Panc1 (cell line): Measurements from ENCODE around the gene SERTAD2. TPM values are rescaled to one million over a fixed set of nuclear protein-coding genes. Genes with fewer than 3 reads are reported as not detected.

Experiments used
- ATAC-seq: fragments of 200-7000 bp; cut with Tn5 transposase; 2 replicates; pipeline ENCODE4 v1.9.1; 2020; ENCODE audit warnings: mild to moderate bottlenecking, moderate library complexity
- BruUV-seq: library from RNA; stranded (reverse); fragments of 400-500 nt; replicated peaks from 2 replicates; lab custom pipeline; 2021; lab: Mats Ljungman, UMichigan
- CTCF ChIA-PET: fragments of 300-600 bp; sonication (Branson Sonifier 250); formaldehyde crosslinking; loops from one replicate; lab custom pipeline; 2022; ENCODE audit warnings: antibody characterized with exemption; lab: Charles Lee
- POLR2A ChIA-PET: fragments of 300-600 bp; sonication (Branson Sonifier 250); formaldehyde crosslinking; loops from one replicate; lab custom pipeline; 2022; ENCODE audit warnings: antibody characterized with exemption; lab: Charles Lee
- DNase-seq: peaks from one replicate; pipeline ENCODE4 v3.0.0-alpha.2; 2010; ENCODE audit warnings: low read depth, low spot score
- H3K27ac ChIP-seq: 2 replicates; pipeline ENCODE4 v1.5.1; 2011; ENCODE audit warnings: mild to moderate bottlenecking, low read length, inconsistent platforms
- H3K27me3 ChIP-seq: fragments of 200-500 bp; sonication (Bioruptor generic); 2 replicates; pipeline ENCODE4 v1.6.0; 2014; ENCODE audit warnings: low read length, inconsistent platforms; ENCODE audit not compliant: control insufficient read depth, insufficient read depth
- H3K36me3 ChIP-seq: fragments of 200-500 bp; sonication (Bioruptor generic); 2 replicates; pipeline ENCODE4 v1.5.1; 2014; ENCODE audit warnings: inconsistent platforms, mild to moderate bottlenecking, low read length, moderate library complexity; ENCODE audit not compliant: control insufficient read depth, insufficient read depth
- H3K4me1 ChIP-seq: 2 replicates; pipeline ENCODE4 v1.5.1; 2011; ENCODE audit warnings: inconsistent platforms, mild to moderate bottlenecking, low read length, moderate library complexity; ENCODE audit not compliant: control insufficient read depth, insufficient read depth
- H3K4me3 ChIP-seq, 2 experiments: 2 replicates each; pipeline ENCODE4 v1.5.1; 2011 to 2012; ENCODE audit warnings: low read depth in 2 of 2, low read length in 2 of 2, mild to moderate bottlenecking in 2 of 2, inconsistent platforms in 1 of 2, moderate library complexity in 1 of 2
- H3K9me3 ChIP-seq: fragments of 200-500 bp; sonication (Bioruptor generic); 2 replicates; pipeline ENCODE4 v1.5.1; 2014; ENCODE audit warnings: low read depth, mild to moderate bottlenecking, inconsistent platforms, low read length, moderate library complexity; ENCODE audit not compliant: control insufficient read depth, insufficient read depth
- POLR2AphosphoS5 ChIP-seq: IDR thresholded peaks from 2 replicates; pipeline ENCODE4 v1.6.1; 2012; ENCODE audit warnings: mild to moderate bottlenecking, low read depth, low read length, moderate library complexity
- SIN3A ChIP-seq: IDR thresholded peaks from 2 replicates; pipeline ENCODE4 v1.6.1; 2012; ENCODE audit warnings: low read depth, mild to moderate bottlenecking, low read length, moderate library complexity, borderline replicate concordance; ENCODE audit not compliant: insufficient read depth
- TCF7L2 ChIP-seq: IDR thresholded peaks from 2 replicates; pipeline ENCODE4 v1.6.1; 2011; ENCODE audit warnings: mild to moderate bottlenecking, low read depth, low read length, inconsistent platforms
- in situ Hi-C: cut with HindIII; loops from 2 replicates; pipeline ENCODE4 v1.10.0; 2016; ENCODE audit warnings: low sequenced_read_pairs, low pct_unique_long_range_greater_than_20kb
- intact Hi-C: fragments of 100-400 bp; cut with micrococcal nuclease; formaldehyde crosslinking; loops from one replicate; pipeline ENCODE4 v1.10.0; 2022; ENCODE audit not compliant: unreplicated experiment
- total RNA-seq: library from RNA; stranded (reverse); gene quantifications from one replicate; pipeline ENCODE4 v1.2.1, GENCODE V29; 2021; ENCODE audit not compliant: unreplicated experiment
- TF ChIP-seq, protein P1 (sequence below), 2 experiments: IDR thresholded peaks; 2 replicates each; pipeline ENCODE4 v1.6.1; 2011 to 2012; ENCODE audit warnings: low read depth in 2 of 2, control low read depth in 1 of 2, low read length in 1 of 2, mild to moderate bottlenecking in 1 of 2, moderate library complexity in 1 of 2; ENCODE audit not compliant: insufficient read depth in 1 of 2
- TF ChIP-seq, protein P2 (sequence below): fragments of 450-650 bp; IDR thresholded peaks from 2 replicates; pipeline ENCODE4 v1.5.1; 2017; ENCODE audit warnings: mild to moderate bottlenecking

SERTAD2 gene
- total RNA-seq, 1 experiment from 2014 or later = 24.3 TPM

DNA sequence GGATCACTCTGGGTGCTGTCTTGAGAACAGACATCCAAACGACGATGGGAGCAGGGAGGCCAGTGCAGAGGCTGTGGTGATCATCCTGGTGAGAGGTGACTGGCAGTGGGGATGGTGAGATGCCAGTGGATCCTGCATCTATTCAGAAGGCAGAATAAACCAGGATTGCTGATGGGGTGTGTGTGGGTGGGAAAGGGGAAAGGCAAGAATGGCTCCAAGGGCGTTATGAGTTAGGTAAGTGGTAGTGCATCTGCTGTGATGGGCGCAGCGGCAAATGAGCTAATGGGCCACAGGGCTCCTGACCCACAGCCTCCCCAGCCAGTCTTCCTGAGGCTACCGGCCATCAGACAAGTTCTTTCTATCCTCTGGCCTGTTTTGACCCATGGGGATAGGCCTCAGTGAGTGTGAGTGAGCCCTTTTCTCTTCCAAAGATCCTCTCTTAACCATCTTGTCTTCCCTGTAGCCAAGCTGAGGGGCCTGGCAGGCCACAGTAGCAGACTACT is 29.6 kb downstream of the SERTAD2 start:
- Histone ChIP-seq H3K27me3 (no peaks in the 10 kb centered on the region), H3K9me3 (no peaks in the 10 kb centered on the region), H3K36me3 (no peaks in the 10 kb centered on the region), H3K27ac (no peak overlapping the region), H3K4me1 (no peaks in the 10 kb centered on the region), H3K4me3 (no peak overlapping the region)
- no peak for ATAC-seq
- DNase-seq = no peak
- in situ Hi-C loops (no loop called here), intact Hi-C loops (no loop called here)
- CTCF ChIA-PET = no interaction called here
- POLR2A ChIA-PET = no interaction called here
- BruUV-seq = no TSS peak
- TF ChIP-seq TCF7L2 = no peak
- TF ChIP-seq, protein P1, sequence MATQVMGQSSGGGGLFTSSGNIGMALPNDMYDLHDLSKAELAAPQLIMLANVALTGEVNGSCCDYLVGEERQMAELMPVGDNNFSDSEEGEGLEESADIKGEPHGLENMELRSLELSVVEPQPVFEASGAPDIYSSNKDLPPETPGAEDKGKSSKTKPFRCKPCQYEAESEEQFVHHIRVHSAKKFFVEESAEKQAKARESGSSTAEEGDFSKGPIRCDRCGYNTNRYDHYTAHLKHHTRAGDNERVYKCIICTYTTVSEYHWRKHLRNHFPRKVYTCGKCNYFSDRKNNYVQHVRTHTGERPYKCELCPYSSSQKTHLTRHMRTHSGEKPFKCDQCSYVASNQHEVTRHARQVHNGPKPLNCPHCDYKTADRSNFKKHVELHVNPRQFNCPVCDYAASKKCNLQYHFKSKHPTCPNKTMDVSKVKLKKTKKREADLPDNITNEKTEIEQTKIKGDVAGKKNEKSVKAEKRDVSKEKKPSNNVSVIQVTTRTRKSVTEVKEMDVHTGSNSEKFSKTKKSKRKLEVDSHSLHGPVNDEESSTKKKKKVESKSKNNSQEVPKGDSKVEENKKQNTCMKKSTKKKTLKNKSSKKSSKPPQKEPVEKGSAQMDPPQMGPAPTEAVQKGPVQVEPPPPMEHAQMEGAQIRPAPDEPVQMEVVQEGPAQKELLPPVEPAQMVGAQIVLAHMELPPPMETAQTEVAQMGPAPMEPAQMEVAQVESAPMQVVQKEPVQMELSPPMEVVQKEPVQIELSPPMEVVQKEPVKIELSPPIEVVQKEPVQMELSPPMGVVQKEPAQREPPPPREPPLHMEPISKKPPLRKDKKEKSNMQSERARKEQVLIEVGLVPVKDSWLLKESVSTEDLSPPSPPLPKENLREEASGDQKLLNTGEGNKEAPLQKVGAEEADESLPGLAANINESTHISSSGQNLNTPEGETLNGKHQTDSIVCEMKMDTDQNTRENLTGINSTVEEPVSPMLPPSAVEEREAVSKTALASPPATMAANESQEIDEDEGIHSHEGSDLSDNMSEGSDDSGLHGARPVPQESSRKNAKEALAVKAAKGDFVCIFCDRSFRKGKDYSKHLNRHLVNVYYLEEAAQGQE (IDR thresholded peaks at IDR 0.05; ENCODE audit: insufficient read depth in 1 of 2, low read depth in 2 of 2, low read length in 1 of 2) = no peak
- no peak for TF ChIP-seq POLR2AphosphoS5
- TF ChIP-seq, protein P2, sequence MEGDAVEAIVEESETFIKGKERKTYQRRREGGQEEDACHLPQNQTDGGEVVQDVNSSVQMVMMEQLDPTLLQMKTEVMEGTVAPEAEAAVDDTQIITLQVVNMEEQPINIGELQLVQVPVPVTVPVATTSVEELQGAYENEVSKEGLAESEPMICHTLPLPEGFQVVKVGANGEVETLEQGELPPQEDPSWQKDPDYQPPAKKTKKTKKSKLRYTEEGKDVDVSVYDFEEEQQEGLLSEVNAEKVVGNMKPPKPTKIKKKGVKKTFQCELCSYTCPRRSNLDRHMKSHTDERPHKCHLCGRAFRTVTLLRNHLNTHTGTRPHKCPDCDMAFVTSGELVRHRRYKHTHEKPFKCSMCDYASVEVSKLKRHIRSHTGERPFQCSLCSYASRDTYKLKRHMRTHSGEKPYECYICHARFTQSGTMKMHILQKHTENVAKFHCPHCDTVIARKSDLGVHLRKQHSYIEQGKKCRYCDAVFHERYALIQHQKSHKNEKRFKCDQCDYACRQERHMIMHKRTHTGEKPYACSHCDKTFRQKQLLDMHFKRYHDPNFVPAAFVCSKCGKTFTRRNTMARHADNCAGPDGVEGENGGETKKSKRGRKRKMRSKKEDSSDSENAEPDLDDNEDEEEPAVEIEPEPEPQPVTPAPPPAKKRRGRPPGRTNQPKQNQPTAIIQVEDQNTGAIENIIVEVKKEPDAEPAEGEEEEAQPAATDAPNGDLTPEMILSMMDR = no peak
- no peak for TF ChIP-seq SIN3A

DNA sequence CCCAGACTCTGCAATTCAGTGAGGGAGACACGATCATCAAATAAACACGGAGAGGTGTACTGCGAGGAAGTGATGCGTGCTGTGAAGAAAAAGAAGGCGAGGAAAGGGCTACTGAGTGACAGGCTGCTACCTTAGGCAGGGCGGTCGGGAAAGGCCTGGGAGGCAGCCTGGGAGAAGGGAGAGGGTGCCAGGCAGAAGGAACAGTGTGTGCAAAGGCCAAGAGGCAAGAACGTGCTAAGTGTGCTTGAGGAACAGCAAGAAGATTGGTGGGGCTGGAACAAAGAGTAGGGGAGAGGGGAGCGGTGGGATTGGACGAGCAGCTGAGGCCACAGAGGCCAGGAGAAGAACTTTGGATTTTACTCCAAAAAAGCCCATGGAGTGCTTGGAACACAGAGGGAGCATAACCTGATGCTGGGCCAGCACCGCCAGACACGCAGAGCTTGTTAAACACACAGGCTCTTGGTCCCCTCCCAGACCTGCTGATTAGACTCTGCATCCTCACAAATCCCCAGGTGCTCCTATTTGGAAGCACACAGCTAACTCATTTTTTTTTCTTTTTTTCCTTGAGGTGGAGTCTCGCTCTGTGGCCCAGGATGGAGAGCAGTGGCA is 30.4 kb downstream of the SERTAD2 start:
- Histone ChIP-seq H3K9me3 (no peaks in the 10 kb centered on the region), H3K36me3 (no peaks in the 10 kb centered on the region), H3K27me3 (no peaks in the 10 kb centered on the region), H3K4me3 (no peak overlapping the region), H3K4me1 (no peaks in the 10 kb centered on the region), H3K27ac (no peak overlapping the region)
- no TSS peak for BruUV-seq
- TF ChIP-seq TCF7L2 = no peak
- TF ChIP-seq SIN3A = no peak
- TF ChIP-seq, protein P1 (IDR thresholded peaks at IDR 0.05; ENCODE audit: insufficient read depth in 1 of 2, low read depth in 2 of 2, low read length in 1 of 2) = no peak
- TF ChIP-seq, protein P2 = no peak
- TF ChIP-seq POLR2AphosphoS5 = no peak
- ATAC-seq = no peak
- in situ Hi-C loops = no loop called here
- ChIA-PET POLR2A (no interaction called here), CTCF (no interaction called here)
- intact Hi-C loops = no loop called here
- no peak for DNase-seq
